Esophagus muscularis mucosa (tissue), 4 donors: Measurements from ENCODE around the gene TRIM9. TPM values are rescaled to one million over a fixed set of nuclear protein-coding genes. Genes with fewer than 3 reads are reported as not detected.

Source experiments
- DNase-seq: peaks from one replicate; pipeline ENCODE4 v3.0.0-alpha.2; 2017; ENCODE audit errors: extremely low spot score
- H3K27ac ChIP-seq, 4 donors: fragments of 200-600 bp; sonication (generic); replicated peaks in 1 of 4; 1 replicate in 3 of 4; 2 replicates in 1 of 4; pipeline ENCODE4 v1.5.1; 2016 to 2019; ENCODE audit warnings: mild to moderate bottlenecking in 1 of 4
- H3K27me3 ChIP-seq, 4 donors: fragments of 200-600 bp; sonication (generic); one replicate each; pipeline versions ENCODE4 v1.5.1 to v1.6.0; 2016 to 2019
- H3K36me3 ChIP-seq, 4 donors: fragments of 200-600 bp; sonication (generic); one replicate each; pipeline ENCODE4 v1.5.1; 2016 to 2019
- H3K4me1 ChIP-seq, 4 donors: fragments of 200-600 bp; sonication (generic); one replicate each; pipeline ENCODE4 v1.5.1; 2016 to 2019
- H3K4me3 ChIP-seq, 4 donors: fragments of 200-600 bp; sonication (generic); 1 replicate in 2 of 4; 2 replicates in 2 of 4; pipeline ENCODE4 v1.5.1; 2016 to 2019; ENCODE audit warnings: mild to moderate bottlenecking in 4 of 4, moderate library complexity in 1 of 4
- H3K9me3 ChIP-seq, 4 donors: fragments of 200-600 bp; sonication (generic); 1 replicate in 3 of 4; 2 replicates in 1 of 4; pipeline ENCODE4 v1.5.1; 2016 to 2019
- EP300 ChIP-seq: sonication (generic); formaldehyde crosslinking; IDR thresholded peaks from one replicate; pipeline ENCODE4 v1.6.1; 2017; ENCODE audit warnings: antibody characterized with exemption
- POLR2A ChIP-seq: fragments of 450-650 bp; IDR thresholded peaks from one replicate; pipeline ENCODE4 v1.6.1; 2017; ENCODE audit warnings: antibody characterized with exemption, moderate library complexity, mild to moderate bottlenecking, low read depth
- POLR2AphosphoS5 ChIP-seq, 2 donors: sonication (generic); formaldehyde crosslinking; IDR thresholded peaks; one replicate each; pipeline ENCODE4 v1.6.1; 2017; ENCODE audit warnings: antibody characterized with exemption in 2 of 2
- WGBS: methylation state at CpG from one replicate; pipeline ENCODE4 v1.1.5; 2018; 5-methylcytosine and 5-hydroxymethylcytosine counted together
- intact Hi-C: fragments of 100-400 bp; cut with DNase I; formaldehyde crosslinking; loops from one replicate; pipeline ENCODE4 v1.15.1; 2023
- total RNA-seq, 4 donors: library from RNA; depleted of rRNA; stranded (reverse); fragments of >200 nt; gene quantifications; one replicate each; pipeline versions ENCODE4 v1.1.0 to v1.2.1, GENCODE V29; 2016
- TF ChIP-seq, protein P1 (sequence below), 3 experiments: fragments of 200-600 bp in 2 of 3; fragments of 450-650 bp in 1 of 3; sonication (generic) in 2 of 3; IDR thresholded peaks; one replicate each; pipeline ENCODE4 v1.5.1; 2017 to 2019; ENCODE audit warnings: antibody characterized with exemption in 3 of 3, mild to moderate bottlenecking in 2 of 3, moderate library complexity in 1 of 3

TRIM9 gene
- total RNA-seq, 4 donors from 2014 or later: 0.58 to 1.7 (median 0.76) TPM

DNA sequence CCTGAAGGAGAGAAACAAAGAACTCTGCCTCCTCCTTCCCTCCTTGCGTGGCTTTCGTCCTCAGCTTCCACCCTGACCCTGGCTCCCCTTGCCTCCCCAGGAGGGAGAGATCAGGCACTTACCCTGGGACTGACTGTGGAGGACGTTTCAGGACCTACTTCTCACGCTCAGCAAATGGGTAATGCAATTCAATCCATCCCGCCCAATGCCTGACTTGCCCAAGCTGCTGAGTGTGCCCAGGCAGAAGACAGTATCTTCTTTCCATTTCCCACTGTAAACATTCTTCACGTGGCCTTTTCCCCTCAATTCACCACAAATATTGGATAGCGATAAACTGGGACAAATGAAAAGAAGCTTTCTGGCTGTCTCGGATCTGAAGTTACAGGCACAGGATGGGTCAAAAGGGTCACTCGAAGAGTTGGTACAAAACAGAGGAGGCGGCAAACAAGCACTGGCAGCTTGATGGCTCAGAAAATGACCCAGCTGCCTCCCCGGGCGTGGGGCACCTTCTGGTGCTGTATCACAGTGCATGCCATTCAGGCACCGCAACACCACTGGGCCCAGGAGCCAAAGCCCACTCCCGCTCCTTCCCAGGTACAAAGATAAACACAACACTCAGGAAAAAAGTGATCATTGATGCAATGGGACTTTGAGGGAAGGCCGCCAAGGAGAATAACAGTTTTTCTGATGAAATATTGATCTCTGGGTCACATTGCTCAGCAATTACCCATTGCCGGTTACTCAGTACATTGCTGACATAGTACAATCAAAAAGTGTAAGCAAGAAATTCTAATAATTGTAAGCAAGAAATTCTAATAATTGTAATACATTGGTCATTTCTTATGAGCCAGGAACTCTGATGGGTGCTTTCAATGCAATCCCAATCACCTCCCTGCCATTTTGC lies 65.8 kb downstream of the TRIM9 start:
- Histone ChIP-seq H3K9me3 (no peaks in the 10 kb centered on the region), H3K27me3 (no peaks in the 10 kb centered on the region), H3K36me3 (no peaks in the 10 kb centered on the region), H3K27ac (no peak overlapping the region), H3K4me3 (no peak overlapping the region), H3K4me1 (peaks cover 0 to 7% (median 4%) of the 10 kb centered on the region in 4 donors)
- WGBS: 82% methylated on average over 16 of the region's 16 CpGs
- intact Hi-C loops: no loop called here
- TF ChIP-seq, protein P1, sequence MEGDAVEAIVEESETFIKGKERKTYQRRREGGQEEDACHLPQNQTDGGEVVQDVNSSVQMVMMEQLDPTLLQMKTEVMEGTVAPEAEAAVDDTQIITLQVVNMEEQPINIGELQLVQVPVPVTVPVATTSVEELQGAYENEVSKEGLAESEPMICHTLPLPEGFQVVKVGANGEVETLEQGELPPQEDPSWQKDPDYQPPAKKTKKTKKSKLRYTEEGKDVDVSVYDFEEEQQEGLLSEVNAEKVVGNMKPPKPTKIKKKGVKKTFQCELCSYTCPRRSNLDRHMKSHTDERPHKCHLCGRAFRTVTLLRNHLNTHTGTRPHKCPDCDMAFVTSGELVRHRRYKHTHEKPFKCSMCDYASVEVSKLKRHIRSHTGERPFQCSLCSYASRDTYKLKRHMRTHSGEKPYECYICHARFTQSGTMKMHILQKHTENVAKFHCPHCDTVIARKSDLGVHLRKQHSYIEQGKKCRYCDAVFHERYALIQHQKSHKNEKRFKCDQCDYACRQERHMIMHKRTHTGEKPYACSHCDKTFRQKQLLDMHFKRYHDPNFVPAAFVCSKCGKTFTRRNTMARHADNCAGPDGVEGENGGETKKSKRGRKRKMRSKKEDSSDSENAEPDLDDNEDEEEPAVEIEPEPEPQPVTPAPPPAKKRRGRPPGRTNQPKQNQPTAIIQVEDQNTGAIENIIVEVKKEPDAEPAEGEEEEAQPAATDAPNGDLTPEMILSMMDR (IDR thresholded peaks at IDR 0.05): no peak
- TF ChIP-seq POLR2A (no peak), EP300 (no peak), POLR2AphosphoS5 (IDR thresholded peaks at IDR 0.05) (no peak)
- DNase-seq: no peak

DNA sequence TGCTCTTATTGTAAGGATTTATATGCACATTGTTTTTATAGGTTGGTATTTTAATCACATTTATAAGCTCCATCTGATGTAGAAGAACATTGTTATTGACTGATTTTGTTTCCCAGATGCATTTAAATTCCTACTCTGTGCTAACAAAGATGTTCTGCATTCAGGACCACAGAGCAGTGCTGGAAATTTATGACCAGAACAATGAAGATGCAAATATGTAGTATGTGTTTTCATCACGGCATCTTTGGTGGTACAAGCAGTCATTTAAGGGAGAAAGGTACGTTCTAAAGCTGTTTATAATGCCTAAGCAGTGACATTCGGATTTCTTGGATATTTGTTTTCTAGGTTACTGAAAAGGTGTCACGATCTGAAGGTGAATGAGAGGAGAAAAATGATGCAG lies 66.5 kb downstream of the TRIM9 start:
- TF ChIP-seq POLR2AphosphoS5 (IDR thresholded peaks at IDR 0.05) (no peak), EP300 (no peak), POLR2A (no peak)
- TF ChIP-seq, protein P1 (IDR thresholded peaks at IDR 0.05): no peak
- Histone ChIP-seq H3K4me3 (no peak overlapping the region), H3K27me3 (no peaks in the 10 kb centered on the region), H3K9me3 (no peaks in the 10 kb centered on the region), H3K4me1 (peaks cover 0 to 12% (median 10%) of the 10 kb centered on the region in 4 donors), H3K27ac (no peak overlapping the region), H3K36me3 (no peaks in the 10 kb centered on the region)
- no peak for DNase-seq
- intact Hi-C loops: no loop called here
- 70% methylated on average over 4 of the region's 4 CpGs for WGBS

DNA sequence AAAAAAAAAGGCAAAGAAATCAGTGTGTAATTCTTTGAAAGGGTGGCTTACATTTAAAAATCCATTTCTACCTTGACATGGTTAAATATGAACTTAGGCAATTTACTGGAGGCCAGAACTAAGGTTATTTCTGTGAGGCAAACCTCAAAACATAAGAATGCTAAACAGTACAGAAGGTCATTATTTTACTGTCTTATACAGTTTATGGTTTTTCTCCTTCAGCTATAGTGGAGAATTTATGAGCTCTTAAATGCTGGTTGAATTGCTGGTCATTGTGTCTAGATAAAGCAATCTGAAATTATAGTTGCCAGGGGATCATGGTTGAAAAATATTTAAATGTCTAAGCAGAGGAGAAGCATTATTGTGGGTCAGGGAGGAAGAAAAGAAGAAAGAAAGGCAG lies 70.5 kb downstream of the TRIM9 start:
- intact Hi-C loops: no loop called here
- TF ChIP-seq POLR2A (no peak), EP300 (no peak), POLR2AphosphoS5 (IDR thresholded peaks at IDR 0.05) (no peak)
- TF ChIP-seq, protein P1 (IDR thresholded peaks at IDR 0.05): no peak
- no peak overlapping the region for H3K27ac ChIP-seq

DNA sequence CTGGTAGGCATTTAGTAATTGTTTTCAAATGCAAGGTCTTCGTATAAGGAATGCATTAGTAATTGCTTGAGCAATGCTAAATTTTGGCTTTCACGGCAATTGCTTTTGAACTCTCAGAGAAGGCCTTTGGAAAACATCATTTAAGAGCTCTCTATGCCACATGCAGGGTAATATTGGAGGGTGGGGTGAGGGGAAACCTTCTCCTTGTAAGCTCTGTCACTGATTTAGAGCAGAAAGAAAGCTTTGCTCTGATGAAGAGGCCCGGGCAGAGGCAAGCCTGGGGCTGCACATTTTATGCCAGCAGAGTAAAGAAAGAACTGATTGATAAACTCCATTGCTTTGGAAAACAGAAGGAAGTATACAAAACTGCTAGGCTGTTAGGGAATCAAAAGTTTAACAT lies 70.9 kb downstream of the TRIM9 start:
- TF ChIP-seq, protein P1 (IDR thresholded peaks at IDR 0.05): no peak
- TF ChIP-seq POLR2A (no peak), POLR2AphosphoS5 (IDR thresholded peaks at IDR 0.05) (no peak), EP300 (no peak)
- Histone ChIP-seq H3K27ac (no peak overlapping the region), H3K27me3 (no peaks in the 10 kb centered on the region), H3K36me3 (no peaks in the 10 kb centered on the region), H3K4me1 (peaks cover 0 to 25% (median 10%) of the 10 kb centered on the region in 4 donors), H3K4me3 (no peak overlapping the region), H3K9me3 (no peaks in the 10 kb centered on the region)
- WGBS: 67% methylated on average over 3 of the region's 3 CpGs
- intact Hi-C loops: no loop called here
- no peak for DNase-seq

More for the DNA sequence above, 70.5 kb downstream of the TRIM9 start:
- peaks cover 0 to 20% (median 10%) of the 10 kb centered on the region in 4 donors for H3K4me1 ChIP-seq
- no peaks in the 10 kb centered on the region for H3K9me3 ChIP-seq
- no peak for DNase-seq
- no peaks in the 10 kb centered on the region for H3K36me3 ChIP-seq
- H3K27me3 ChIP-seq: no peaks in the 10 kb centered on the region
- H3K4me3 ChIP-seq: no peak overlapping the region
